SK-N-DZ (cell line): Measurements from ENCODE around the gene SCGB2A2. TPM values are rescaled to one million over a fixed set of nuclear protein-coding genes. Genes with fewer than 3 reads are reported as not detected.

Experiments used
- DNase-seq: peaks from one replicate; pipeline ENCODE4 v3.0.0-alpha.2; 2015; ENCODE audit warnings: low spot score
- polyA plus RNA-seq, 2 experiments: library from polyadenylated mRNA; depleted of rRNA; stranded (reverse); fragments of >200 nt; gene quantifications; 2 replicates each; pipeline ENCODE4 v1.2.3, GENCODE V29; 2014

SCGB2A2 gene
- not detected in 2 replicates for polyA plus RNA-seq (2014; cell fraction: cytosol; rRNA removed)
- not detected in 2 replicates for polyA plus RNA-seq (2014; cell fraction: nucleus; rRNA removed)

DNA sequence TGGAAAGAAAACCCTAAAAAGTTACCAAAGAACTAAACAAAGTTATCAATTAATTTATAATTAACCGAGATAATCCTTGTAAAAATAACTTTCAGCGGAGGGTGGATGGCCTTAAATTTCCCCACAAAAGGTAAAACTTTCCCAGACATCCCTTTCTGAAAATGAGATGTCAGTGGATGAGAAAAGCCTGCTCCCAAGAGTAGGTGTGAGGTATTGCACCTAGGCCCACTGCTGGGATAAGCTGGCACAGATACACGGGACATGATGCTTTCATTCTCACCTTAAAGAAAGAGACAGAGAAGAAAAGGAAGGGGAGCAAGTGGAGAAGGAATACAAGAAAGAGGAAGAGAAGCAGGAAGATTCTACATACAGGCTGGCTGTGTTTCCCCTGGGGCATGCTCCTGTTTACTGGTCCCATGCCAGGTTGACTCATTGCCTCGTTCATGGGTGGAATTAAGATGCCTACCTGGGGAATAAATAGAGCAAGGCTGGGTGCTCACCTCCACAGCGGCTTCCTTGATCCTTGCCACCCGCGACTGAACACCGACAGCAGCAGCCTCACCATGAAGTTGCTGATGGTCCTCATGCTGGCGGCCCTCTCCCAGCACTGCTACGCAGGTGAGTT is at the start of gene SCGB2A2:
SCGB2A2 (plus strand) TSS at position 505 of the 625 bp plus-strand sequence; CDS start at position 564, 59 bp downstream.
- DNase-seq: no peak

DNA sequence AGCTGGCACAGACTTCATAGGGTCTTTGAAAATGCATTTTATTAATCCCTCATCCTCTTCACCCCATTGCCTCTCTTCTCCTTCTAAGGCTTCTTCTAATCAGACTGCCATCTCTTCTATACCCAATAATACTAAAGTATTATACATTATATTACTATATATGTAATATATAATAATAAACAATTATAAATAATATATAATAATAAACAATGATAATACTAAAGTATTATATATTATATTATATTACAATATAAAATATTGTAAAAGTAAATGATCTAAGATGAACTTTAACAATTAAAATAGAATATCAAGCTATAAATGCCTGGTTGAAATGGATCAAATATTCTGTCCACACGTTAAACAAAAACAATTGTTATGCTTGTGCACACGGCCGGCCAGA is 48.5 kb upstream of the SCGB2A2 start:
- no peak for DNase-seq

GRCh38 chr11:62223095-62223494 is 46.9 kb upstream of the SCGB2A2 start:
- DNase-seq: no peak

DNA sequence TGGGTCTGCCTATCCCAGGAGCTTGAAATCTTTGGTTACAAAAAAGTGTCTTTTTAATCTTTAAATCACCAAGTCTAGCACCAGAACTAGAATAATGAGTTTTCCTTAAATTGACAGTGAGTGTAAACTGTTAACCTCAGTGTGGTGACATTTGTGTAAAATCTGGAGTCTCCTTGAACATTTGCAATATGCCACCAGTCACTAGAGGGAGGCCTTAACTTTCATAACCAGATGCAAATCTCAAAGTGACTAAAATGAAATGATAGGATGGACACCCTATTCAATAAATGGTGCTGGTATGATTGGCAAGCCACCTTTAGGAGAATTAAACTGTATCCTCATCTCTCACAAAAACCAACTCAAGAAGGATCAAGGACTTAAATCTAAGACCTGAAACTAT is 36.2 kb upstream of the SCGB2A2 start:
- DNase-seq: no peak

DNA sequence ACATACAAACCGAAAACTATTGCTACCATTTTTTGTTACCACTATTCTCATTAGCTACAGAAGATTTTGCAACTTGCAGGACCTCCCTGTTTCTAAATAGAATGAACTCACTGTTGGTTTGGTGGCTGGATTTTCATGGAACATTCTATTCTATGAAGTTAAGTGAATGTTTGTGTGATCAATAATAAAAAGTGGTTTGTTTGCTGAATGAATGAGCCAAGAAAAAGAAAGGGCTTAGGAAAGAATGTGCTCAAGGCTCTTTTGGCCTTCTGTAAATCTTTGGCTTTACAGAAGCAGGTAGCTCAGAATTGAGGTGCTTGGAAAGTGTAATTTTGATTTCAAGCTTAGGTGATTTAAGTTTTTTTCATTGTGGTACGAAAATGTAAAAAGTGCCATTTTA is 33.8 kb upstream of the SCGB2A2 start:
- DNase-seq: no peak

GRCh38 chr11:62237499-62237898 is 32.5 kb upstream of the SCGB2A2 start:
- DNase-seq: no peak

GRCh38 chr11:62238151-62238550 is 31.8 kb upstream of the SCGB2A2 start:
- no peak for DNase-seq

DNA sequence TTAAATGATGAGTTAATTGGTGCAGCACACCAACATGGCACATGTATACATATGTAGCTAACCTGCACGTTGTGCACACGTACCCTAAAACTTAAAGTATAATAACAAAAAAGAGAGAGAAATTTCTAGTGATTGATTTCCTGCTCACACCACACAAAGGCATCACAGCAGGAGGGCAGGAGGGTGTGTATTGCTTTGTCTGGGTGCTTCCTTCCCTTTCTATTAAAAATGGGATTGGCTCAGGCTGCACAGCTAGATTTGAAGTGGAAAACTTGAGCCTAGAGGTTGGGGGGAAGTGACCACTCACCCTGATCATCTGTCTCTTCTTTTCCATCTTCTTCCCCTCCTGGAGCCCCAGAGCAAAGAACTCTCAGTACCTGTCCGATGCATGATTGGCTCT is 28.9 kb upstream of the SCGB2A2 start:
- no peak for DNase-seq

- DNase-seq: no peak
Observed at GRCh38 chr11:62242021-62242420, 27.9 kb upstream of the SCGB2A2 start, which contains the start of gene SCGB1D2. TSS of gene SCGB1D2 (plus strand) at chr11:62242239. CDS start at chr11:62242308, 69 bp downstream.

GRCh38 chr11:62245271-62245753 is 24.6 kb upstream of the SCGB2A2 start:
- peak; percentile 17 for DNase-seq

- no peak for DNase-seq
Observed at GRCh38 chr11:62251698-62252097, 18.3 kb upstream of the SCGB2A2 start.

DNA sequence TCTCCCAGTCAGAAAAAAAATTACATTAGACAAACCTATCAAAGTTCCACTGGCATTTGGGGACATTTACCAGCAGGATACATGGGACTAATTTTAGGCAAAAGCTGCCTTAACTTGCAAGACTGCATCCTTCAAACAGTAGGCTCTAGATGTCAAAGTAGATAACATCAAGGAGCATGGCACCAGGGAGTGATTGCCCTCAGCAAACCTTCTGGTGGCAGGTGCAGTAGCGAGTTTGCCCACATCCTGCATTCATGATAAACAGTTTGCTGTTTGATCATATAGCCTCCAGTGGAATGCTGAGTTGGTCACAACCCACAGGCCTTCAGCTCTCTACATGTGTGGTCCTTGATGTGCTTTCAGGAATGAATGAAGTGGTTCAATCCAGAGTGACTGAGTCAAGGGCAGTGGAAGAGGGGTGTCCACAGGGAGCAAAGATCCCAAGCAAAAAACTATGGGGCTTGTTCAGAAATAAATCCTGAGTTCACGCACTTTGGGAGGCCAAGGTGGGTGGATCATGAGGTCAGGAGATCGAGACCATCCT is 15.9 kb upstream of the SCGB2A2 start:
- DNase-seq: no peak

GRCh38 chr11:62256281-62256680 is 13.7 kb upstream of the SCGB2A2 start:
- DNase-seq: no peak

- DNase-seq: no peak
Observed at GRCh38 chr11:62260261-62260953, 9.6 kb upstream of the SCGB2A2 start.

- DNase-seq: no peak
Observed at GRCh38 chr11:62264004-62264403, 6.0 kb upstream of the SCGB2A2 start.

- no peak for DNase-seq
Observed at GRCh38 chr11:62266558-62266957, 3.4 kb upstream of the SCGB2A2 start.

DNA sequence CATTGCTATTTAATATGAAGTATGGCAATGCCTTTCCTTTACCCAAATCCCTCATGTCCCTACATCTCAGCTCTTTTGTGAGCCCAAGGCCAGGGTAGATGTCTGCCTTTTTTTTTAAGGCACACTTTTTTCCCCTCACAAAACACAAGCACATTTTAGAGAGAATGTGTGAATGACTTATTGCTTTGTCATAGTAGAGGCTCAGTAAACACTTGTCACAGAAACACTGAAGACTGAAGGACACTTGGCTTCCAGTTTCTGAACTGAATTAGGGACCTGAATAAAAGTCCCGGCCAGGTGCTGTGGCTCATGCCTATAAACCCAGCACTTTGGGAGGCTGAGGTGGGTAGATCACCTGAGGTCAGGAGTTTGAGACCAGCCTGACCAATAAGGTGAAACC is 2.9 kb upstream of the SCGB2A2 start:
- no peak for DNase-seq

DNA sequence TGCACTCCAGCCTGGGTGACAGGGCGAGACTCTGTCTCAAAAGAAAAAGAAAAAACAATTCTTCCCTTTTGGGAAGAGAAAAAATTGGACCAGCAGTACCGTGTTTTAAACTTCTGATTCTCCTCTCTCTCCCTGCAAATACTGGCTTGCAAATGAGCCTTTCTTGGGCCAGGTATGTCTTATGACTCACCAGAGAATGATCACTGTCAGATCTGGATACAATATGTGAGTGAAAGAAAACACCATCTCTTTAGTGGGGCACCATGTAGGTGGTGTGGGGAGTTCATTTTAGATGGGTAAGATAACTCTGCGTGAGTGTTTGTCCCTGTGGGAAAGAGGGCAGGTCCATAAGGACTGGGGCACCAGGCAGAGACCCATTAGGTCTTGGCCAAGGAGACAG is 2.4 kb upstream of the SCGB2A2 start:
- DNase-seq: no peak

GRCh38 chr11:62273284-62273683 is 3.3 kb downstream of the SCGB2A2 start:
- no peak for DNase-seq

DNA sequence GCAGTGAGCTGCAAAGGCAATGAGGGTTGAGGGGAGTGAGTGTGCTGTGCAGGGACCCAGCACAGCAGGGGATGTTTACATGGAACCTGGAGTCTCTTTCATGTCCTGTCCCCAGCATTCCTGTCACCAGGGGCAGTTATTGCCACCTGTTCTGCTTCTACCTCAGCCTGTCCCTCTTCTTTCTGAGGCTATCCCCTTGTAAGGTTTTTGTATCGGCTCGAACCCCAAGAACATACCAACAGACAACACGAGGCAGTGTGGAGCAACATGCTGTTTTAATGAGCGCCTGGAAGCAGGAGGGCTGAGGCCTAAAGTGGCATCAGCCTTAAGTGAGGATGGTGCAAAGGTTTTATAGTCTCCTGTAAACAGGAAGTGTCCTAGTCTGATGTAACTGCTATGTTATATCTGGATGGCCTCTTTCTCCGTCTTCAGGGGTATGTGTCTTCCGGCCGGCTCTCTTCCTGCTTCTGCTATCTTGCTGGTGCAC is 3.9 kb downstream of the SCGB2A2 start:
- DNase-seq: no peak

DNA sequence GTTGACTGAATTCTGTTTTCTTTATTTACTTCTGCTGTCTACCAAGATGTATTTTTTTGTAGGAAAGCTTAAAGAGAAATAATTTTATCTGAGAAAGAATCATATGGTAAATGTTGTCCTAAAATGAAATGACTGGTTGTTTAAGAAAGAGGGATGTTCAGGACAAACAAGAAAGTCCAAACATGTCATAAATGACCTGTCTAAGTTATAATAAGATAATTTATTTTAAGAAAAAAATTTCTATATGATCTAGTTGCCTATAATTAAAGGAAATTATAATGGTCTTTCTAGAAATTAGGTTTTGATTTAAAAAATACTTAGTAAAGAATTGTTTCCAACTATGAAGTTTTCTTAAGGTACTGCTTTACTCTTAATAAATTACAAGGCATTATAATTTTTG is 10.5 kb downstream of the SCGB2A2 start:
- DNase-seq: no peak

GRCh38 chr11:62295504-62295903 is 25.5 kb downstream of the SCGB2A2 start:
- no peak for DNase-seq

GRCh38 chr11:62298975-62299374 is 29.0 kb downstream of the SCGB2A2 start, which contains the start of gene SCGB1D4:
TSS of gene SCGB1D4 (minus strand) at chr11:62299075. CDS start at chr11:62299010, 65 bp downstream.
- no peak for DNase-seq
